Activated CD4-positive, alpha-beta T cell treated with anti-CD3 and anti-CD28 coated beads for 4 hours (primary cell): Measurements from ENCODE around the gene BID.
A peak's percentile ranks its signal among the peaks of the same experiment; 100 is the strongest.

Experiments used
- DNase-seq, 2 donors: peaks; one replicate each; pipeline ENCODE4 v3.0.0-alpha.2; 2020

Gene BID

GRCh38 chr22:17732251-17732854, 41.9 kb downstream of the BID start:
- no peak for DNase-seq

GRCh38 chr22:17729561-17729960, 44.7 kb downstream of the BID start:
- DNase-seq, result no peak

GRCh38 chr22:17728786-17729185, 45.5 kb downstream of the BID start:
- DNase-seq, result no peak

GRCh38 chr22:17726928-17727897, 47.1 kb downstream of the BID start:
- no peak for DNase-seq

GRCh38 chr22:17726006-17726927, 48.0 kb downstream of the BID start:
- no peak for DNase-seq

- DNase-seq, result no peak
Observed at GRCh38 chr22:17725500-17725796, 48.8 kb downstream of the BID start.

GRCh38 chr22:17724678-17725499, 49.4 kb downstream of the BID start:
- DNase-seq, result no peak

GRCh38 chr22:17724241-17724640, 50.0 kb downstream of the BID start:
- DNase-seq, result no peak

- DNase-seq, result no peak
Observed at GRCh38 chr22:17719911-17720310, 54.4 kb downstream of the BID start.

- DNase-seq, result no peak
Observed at GRCh38 chr22:17717708-17718107, 56.6 kb downstream of the BID start.

GRCh38 chr22:17716529-17716928, 57.7 kb downstream of the BID start:
- no peak for DNase-seq

GRCh38 chr22:17712441-17712840, 61.8 kb downstream of the BID start:
- DNase-seq, result no peak

GRCh38 chr22:17710023-17710422, 64.2 kb downstream of the BID start:
- DNase-seq, result no peak

GRCh38 chr22:17707526-17707925, 66.7 kb downstream of the BID start:
- DNase-seq, result no peak

GRCh38 chr22:17706947-17707346, 67.3 kb downstream of the BID start:
- DNase-seq, result no peak

- peak; percentile 26 to 47 for DNase-seq
Observed at GRCh38 chr22:17705951-17706900, 68.0 kb downstream of the BID start.

GRCh38 chr22:17705546-17705945, 68.7 kb downstream of the BID start:
- DNase-seq, result no peak

GRCh38 chr22:17703811-17704210, 70.5 kb downstream of the BID start:
- no peak for DNase-seq

GRCh38 chr22:17700778-17701177, 73.5 kb downstream of the BID start:
- DNase-seq, result no peak

GRCh38 chr22:17699696-17700340, 74.5 kb downstream of the BID start:
- DNase-seq, result no peak

GRCh38 chr22:17698948-17699347, 75.3 kb downstream of the BID start:
- DNase-seq, result no peak
